GM21526 (cell line): ENCODE data around the gene GSAP.
A peak's percentile ranks its signal among the peaks of the same experiment; 100 is the strongest.

Experiments
- ATAC-seq: cut with Tn5 transposase; IDR thresholded peaks from one replicate; pipeline ENCODE4 v1.9.1; 2021; ENCODE audit warnings: moderate library complexity; ENCODE audit not compliant: unreplicated experiment, low FRiP score

GSAP gene, protein sequence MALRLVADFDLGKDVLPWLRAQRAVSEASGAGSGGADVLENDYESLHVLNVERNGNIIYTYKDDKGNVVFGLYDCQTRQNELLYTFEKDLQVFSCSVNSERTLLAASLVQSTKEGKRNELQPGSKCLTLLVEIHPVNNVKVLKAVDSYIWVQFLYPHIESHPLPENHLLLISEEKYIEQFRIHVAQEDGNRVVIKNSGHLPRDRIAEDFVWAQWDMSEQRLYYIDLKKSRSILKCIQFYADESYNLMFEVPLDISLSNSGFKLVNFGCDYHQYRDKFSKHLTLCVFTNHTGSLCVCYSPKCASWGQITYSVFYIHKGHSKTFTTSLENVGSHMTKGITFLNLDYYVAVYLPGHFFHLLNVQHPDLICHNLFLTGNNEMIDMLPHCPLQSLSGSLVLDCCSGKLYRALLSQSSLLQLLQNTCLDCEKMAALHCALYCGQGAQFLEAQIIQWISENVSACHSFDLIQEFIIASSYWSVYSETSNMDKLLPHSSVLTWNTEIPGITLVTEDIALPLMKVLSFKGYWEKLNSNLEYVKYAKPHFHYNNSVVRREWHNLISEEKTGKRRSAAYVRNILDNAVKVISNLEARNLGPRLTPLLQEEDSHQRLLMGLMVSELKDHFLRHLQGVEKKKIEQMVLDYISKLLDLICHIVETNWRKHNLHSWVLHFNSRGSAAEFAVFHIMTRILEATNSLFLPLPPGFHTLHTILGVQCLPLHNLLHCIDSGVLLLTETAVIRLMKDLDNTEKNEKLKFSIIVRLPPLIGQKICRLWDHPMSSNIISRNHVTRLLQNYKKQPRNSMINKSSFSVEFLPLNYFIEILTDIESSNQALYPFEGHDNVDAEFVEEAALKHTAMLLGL

DNA sequence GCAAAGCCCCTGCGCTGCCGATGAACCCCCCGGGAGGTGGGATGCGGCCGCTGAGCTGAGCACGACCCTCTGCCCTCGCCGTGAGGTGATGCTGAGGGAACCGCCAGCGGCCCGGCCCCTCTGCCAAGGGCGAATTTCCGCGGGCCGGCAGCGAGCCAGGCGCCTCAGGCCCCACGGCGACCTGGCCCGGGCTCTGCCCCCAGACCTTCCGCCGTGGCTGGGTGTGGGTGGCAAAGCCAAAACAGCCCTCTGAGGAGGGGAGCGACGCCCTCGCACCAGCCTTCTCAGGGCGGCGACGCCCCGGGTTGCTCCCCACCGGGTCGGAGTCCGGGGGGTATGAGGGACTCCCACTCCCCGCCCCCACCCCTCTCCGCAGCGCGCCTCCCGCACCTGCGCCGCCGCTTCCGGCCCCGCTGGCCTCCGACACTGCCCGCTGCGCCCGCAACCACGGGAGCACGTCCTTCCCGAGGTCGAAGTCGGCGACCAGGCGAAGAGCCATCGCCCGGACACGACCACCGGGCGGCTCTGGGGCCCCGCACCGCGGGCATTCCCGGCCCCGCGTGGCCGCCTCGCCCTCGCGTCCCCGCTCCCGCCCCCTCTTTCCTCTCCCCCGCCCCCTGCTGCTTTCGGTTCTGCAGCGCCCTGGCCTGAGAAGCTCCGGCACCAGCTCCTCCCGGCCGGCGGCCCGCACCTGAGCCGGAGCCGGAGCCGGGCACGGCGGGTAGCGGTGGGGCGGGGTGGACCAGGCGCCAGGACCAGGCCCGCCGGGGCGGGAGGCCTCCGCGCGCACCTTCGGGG lies at the start of gene GSAP:
Gene GSAP (minus strand): TSS at position 527 of the 798 bp plus-strand sequence. CDS start 28 bp downstream, at position 499.
- peak; percentile 51 for ATAC-seq

DNA sequence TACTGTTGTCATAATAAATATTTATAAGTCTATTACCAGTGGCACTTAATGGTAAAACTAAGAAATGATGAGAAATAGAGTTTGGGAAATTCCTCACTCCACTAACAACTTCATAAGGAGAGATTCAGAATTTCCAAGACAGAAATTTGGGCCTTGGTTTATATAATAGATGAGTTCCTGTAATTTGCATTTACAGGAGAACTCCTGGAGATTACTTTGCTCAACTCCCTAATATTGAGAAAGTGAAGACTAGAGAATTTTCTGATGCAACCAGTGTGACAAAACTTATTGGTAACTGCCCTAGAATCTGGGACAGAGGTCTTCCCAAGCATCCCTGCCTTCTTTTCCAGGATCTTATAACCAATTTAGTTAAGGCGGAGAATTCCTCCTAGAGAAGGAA lies 49.1 kb upstream of the GSAP start:
- ATAC-seq = no peak

DNA sequence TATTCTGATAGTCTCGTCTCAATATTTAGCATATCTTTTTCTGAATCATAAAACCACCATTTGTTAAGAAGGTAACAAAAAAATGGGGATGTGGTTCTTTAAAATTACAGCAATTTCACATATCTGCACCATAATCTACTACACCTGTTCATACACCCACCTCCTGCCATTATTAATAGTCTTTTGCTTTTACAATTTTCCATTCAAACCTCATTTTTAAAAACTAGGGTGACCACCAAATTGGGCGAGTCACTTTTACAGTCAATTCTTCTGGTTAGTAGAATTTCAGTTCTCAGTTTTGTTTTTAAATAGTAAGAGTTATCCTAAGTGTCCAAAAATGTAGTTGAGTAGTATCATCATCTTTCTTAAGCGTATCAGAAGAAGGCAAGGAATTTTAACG lies 48.4 kb upstream of the GSAP start:
- ATAC-seq = peak; percentile 45

DNA sequence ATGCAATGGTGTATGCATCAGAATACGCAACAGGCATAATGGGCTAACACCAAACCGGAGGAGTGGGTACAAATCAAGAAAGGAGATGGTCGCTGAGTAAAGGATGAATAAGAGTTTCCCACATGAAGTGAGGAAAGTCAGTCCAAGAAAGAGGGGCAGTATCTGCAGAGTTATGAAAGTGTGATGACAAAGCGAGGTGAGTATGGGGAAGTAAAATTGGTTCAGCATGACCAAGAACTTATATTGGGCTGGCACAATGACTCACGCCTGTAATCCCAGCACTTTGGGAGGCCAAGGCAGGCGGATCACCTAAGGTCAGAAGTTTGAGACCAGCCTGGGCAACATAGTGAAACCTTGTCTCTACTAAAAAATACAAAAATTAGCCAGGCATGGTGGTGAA lies 47.5 kb upstream of the GSAP start:
- peak; percentile 54 for ATAC-seq

DNA sequence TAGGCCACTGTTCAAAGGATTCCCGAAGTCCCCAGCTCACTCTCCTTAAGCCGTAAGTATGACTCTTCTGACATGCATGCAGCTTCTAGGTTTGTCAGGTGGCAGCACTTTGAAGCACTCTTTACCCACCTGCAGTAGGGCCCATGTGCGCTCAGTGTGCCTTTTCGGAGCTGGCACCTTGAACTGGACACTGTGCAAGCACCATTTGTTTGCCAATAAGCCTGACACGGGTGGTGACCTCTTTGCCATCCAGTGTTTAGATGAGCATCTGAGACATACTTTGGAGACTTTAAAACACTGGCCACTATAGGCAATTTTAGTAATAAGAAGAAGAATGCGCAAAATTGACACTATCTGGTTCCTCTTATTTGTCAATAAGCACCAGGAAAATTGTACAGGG lies 45.7 kb upstream of the GSAP start:
- no peak for ATAC-seq

DNA sequence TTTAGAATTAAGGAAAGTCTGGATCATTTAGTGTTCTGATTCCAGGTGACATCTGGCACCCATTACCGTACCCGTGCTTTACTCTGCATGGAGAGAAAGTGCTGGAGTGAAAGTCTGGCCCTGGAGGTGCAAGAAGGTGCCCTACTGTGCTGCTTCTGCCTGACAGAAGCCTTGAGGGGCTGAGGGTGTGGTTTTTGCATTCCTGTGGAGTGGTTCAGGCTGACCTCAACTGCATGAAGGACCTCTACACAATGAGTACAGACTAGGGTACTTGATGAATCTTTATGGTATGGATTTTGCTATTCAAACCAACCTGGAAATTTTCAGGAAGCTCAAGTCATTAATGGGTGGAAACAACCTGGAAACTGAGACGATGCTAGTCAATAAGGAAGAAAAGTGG lies 45.1 kb upstream of the GSAP start:
- no peak for ATAC-seq

DNA sequence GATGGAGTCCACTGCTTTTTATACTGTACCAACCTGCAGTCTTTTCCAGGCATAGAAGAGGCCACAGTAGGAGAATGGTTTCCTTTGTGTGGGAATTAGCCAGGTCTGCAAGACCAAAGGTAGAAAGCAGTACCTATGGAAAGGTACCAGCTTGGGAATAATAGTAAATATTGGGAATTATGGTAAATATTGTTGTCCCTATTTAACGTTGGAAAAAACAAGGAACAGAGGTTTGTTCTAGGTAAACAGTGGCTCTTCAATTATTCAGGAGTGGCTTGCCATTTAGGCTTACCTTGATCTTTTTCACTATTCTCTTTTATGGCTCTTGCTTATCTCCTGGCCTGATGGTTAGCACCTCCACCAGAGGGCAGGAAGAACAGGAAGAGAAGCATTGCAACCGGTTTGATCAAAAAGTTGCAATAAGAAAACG lies 43.9 kb upstream of the GSAP start:
- ATAC-seq = no peak

DNA sequence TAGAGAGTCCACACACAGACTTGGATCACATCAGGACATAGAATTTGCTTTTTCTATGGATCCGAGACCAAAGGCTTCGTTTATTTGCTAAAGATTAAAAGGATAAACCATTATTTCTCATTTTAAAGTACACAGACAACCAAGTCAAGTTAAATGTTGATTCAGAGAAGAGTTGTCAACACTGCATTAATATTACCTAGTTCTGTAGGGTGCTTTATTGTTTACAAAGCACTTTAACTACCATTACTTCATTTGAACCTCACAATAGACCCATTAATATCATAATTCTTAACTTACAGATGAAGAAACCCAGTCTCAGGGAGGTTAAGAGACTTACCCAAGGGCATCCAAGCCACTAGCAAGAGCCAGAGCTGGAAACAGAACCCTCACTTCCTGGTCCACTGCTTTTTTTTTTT lies 43.2 kb upstream of the GSAP start:
- no peak for ATAC-seq

DNA sequence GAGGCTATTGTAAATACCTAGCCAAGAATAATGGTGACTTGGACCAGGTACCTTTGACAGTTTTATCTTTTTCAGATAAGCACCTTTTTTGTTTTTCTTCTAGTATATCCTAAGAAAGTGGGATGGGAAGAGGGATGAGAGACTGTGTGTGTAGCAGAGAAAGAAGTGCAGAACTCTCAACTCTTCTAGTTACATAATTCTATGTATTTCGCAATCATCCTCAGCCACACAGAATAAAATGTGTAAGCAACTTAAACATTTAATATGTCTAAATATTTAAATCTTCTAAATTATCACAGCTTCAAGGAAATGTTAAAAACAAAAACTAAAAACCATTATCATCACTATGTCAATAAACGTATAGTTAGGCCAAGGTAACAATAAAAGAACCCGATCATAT lies 42.6 kb upstream of the GSAP start:
- ATAC-seq = no peak

DNA sequence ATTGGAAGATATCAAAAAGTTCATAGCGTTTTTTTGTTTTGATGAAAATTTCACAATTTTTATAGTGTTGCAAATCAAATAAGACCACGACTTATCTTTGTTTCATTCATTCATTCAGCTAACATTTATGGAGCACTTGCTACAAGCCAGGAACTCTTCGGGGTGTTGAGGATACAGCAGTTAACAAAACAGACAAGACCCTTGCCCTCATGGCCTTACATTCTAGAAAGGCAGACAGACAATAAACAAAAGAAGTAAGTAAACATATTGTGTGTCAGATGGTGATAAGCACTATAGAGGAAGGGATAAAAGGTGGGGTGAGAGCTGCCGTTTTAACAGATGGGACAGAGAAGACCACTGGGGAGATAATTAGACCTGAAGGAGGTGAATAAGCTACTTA lies 41.6 kb upstream of the GSAP start:
- no peak for ATAC-seq

DNA sequence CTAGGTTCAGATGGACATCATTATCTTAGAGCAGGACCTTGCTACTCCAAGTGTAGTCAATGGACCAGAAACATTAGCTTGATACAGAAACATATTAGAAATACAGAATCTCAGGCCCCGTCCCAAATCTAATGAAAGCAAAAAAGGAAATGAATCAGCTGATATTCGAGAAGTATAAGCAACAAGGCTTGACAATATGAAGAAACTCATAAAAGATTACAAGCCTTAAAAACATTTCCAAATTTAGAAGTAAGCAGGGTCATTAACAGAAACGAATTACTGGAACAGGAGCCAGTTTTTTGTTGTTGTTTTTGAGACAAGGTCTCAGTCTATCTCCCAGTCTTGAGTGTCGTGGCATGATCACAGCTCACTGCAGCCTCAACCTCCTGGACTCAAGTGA lies 40.5 kb upstream of the GSAP start:
- ATAC-seq = no peak

DNA sequence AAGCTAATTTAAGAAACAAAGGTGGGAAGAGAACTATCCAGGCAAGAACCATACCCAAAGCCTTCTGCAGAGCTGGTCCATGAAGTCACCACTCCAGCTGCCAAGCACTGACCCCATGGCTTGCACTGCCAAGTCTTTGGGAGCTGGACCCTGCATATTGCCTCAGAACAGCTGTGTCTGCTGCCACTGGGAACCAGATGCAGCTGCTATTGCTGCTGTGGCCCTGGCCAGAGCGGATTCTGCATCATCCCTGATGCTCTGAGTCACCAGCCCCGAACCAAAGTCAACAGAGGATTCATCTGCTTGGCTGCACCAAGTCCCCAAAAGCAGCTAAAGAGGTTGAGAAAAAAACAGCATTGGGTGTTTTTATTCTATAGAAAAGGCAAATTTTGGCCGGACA lies 39.2 kb upstream of the GSAP start:
- no peak for ATAC-seq

DNA sequence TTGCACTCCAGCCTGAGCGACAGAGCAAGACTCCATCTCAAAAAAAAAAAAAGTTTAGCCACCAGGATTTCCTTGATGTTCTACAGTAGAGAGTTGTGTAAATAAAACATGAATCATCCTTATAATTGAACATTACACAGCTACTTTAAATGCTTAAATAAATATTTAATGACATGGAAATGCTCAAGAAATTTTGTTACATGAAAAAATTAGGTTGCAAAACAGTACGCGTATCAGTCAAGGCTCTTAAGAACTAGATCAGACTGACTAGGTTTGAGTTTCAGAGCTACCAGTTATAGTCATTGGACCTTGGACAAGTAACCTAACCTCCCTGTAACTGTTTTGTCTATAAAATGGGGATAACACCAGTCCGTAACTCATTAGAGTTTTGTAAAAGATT lies 38.7 kb upstream of the GSAP start:
- ATAC-seq = no peak

DNA sequence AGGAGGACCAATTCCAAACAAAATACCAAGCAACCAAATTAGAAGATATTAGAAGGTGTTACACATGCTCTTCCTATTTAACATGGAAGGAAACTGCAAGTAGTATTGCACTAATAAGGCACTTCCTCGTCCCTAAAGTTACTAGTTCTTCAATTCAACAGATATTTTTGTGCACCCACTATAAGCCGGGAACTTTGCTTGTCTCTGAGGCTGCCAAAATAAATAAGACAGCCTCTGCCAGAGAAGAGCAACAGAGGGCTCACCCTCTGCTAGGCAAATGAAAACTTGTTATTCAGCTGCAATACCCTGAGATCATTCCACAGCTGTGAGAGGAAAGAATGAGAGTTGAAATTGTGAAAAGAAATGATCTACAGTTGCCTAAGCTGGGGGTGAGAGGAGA lies 37.4 kb upstream of the GSAP start:
- ATAC-seq = no peak

DNA sequence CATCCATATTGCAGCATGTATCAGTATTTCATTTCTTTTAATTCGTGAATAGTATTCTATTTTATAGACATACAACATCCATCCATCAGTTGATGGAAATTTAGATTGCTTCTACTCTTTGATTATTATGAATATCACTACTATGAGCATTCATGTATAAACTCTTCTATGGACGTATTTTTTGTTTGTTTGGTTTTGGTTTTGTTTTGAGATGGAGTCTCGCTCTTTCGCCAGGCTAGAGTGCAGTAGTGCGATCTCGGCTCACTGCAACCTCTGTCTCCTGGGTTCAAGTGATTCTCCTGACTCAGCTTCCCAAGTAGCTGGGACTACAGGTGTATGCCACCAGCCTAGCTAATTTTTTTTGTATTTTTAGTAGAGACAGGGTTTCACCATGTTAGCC lies 35.8 kb upstream of the GSAP start:
- peak; percentile 53 for ATAC-seq

DNA sequence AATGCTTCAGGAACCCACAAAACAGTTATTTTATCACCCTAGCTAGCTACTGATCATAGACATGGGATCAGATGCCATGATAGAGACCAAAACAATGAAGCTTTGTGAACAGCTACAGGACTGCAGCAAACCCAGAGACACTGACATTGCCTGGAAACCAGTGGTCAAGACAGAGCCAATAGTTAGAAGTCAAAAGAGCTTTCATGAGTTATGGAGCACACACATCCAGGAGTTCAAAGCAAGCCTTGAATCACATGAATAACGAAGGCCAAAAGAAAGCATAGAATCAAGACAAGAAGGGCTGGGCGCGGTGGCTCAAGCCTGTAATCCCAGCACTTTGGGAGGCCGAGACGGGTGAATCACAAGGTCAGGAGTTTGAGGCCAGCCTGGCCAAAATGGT lies 34.5 kb upstream of the GSAP start:
- no peak for ATAC-seq

DNA sequence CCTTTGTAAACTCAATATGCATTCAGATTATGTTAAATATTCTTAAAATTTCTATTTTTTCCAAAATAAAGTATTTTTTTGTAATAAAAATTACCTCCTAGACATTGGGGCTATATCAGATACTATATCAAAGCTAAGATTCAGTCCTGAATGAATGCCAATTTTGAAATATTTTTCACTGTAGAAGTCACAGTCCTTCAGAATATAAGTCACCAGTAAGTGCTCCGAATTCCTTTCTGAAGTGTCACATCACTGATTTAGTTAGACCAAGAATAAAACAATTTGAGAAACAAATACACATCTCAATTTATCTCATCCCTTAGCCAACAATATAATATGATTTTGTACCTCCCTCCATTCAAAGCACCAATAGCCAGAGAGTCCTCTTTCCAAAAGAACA lies 33.9 kb upstream of the GSAP start:
- no peak for ATAC-seq

DNA sequence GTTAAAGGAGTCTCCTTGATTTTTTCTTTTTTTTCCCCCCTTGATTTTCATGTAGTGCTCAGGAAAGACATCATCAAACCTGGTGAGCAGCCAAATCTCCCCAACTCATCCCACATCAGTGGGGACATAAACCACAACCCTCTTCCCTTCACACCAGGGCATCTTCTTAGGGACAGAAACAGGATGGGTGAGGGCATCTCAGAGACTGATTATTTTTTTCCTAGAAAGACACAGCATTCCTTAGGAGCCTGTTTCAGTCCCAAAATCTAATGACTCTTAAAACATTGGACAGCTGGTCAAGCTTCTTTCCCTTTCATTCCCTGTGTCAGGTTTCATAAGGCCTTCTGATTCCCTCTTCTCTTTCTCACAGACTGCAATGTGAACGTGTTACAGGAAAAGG lies 31.5 kb upstream of the GSAP start:
- ATAC-seq = no peak

DNA sequence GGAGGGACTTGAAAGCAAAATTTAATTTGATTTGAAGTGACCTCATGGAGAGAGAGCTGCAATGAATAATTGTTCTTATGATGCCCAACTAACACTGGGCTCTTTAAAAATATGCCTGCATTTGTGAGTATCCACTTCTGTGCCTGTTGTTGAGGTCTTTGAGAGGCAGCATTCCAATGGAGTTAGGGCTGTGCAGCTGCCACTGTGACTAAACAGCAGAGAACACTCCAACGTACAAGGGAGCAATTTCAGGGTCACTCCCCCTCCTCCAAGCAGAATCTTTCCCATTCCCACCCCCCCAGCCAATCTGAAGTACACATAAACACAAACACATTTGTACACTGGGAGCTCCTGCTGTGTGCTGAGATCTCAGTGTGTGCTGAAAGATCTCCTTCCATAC lies 28.0 kb upstream of the GSAP start:
- ATAC-seq = no peak

DNA sequence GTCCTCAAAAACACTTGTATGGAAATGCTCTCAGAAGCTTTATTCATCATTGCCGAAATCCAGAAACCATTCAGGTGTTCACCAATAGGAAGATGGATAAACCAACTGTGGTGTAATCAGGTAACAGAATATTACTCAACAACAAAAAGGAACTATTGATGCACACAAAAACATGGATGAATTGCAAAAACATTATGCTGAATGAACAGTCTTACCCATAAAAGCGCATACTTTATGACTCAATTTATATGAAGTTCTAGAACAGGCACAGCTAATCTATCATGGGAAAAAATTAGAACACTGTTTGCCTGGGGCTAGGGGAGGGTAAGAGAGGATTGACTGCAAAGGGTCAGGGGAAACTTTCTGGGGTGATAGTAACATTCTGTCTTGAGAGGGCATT lies 26.9 kb upstream of the GSAP start:
- ATAC-seq = no peak

DNA sequence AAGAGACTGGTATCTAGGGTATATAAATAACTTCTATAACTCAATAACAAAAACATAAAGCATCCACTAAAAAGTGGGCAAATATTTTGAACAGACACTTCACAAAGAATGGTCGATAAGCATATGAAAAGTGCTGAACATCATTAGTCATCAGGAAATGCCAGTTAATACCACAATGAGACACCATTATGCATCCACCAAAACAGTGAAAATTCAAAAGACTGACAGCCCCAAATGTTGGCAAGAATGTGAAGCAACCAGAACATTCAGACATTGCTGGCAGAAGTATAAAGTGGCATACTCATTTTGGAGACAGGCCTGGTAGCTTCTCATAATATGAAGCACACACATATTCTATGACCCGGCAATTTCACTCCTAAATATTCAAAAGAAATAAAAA lies 26.5 kb upstream of the GSAP start:
- ATAC-seq = no peak
